Prostate gland (tissue), 2 donors: ENCODE data around the gene ELOVL5.

Experiments
- POLR2A ChIP-seq: fragments of 450-650 bp; IDR thresholded peaks from one replicate; pipeline ENCODE4 v1.6.1; 2016; ENCODE audit warnings: antibody characterized with exemption, mild to moderate bottlenecking
- POLR2AphosphoS5 ChIP-seq: sonication (generic); formaldehyde crosslinking; IDR thresholded peaks from one replicate; pipeline ENCODE4 v1.6.1; 2017; ENCODE audit warnings: antibody characterized with exemption
- TF ChIP-seq, protein P1 (sequence below), 4 experiments: fragments of 200-600 bp in 2 of 4; fragments of 450-650 bp in 2 of 4; sonication (generic) in 2 of 4; IDR thresholded peaks; 1 replicate in 3 of 4; 2 replicates in 1 of 4; pipeline ENCODE4 v1.5.1; 2016 to 2019; ENCODE audit warnings: antibody characterized with exemption in 4 of 4, mild to moderate bottlenecking in 2 of 4, moderate library complexity in 2 of 4

DNA sequence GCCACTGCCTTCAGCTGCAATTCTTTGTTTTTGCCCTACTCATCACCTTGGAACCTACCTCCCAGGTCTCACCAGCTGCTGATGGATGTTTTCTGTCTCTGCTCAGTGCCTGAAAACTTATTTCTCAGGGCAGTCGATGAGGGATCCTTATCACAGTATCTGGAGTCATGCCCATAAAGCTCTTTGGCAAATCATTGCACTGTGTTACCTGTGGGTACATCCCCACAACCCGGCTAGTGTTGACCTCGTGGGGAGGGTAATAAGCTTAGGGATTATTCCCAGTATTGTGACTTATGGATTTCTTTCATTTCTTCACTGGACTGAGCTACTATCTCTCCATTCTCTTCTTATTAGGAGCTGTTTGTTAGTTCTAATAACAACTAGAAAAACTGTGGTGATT is 91.7 kb downstream of the ELOVL5 start:
- TF ChIP-seq, protein P1, sequence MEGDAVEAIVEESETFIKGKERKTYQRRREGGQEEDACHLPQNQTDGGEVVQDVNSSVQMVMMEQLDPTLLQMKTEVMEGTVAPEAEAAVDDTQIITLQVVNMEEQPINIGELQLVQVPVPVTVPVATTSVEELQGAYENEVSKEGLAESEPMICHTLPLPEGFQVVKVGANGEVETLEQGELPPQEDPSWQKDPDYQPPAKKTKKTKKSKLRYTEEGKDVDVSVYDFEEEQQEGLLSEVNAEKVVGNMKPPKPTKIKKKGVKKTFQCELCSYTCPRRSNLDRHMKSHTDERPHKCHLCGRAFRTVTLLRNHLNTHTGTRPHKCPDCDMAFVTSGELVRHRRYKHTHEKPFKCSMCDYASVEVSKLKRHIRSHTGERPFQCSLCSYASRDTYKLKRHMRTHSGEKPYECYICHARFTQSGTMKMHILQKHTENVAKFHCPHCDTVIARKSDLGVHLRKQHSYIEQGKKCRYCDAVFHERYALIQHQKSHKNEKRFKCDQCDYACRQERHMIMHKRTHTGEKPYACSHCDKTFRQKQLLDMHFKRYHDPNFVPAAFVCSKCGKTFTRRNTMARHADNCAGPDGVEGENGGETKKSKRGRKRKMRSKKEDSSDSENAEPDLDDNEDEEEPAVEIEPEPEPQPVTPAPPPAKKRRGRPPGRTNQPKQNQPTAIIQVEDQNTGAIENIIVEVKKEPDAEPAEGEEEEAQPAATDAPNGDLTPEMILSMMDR (IDR thresholded peaks at IDR 0.05), result no peak
- TF ChIP-seq POLR2A, result no peak
- TF ChIP-seq POLR2AphosphoS5, result no peak
